ENCODE measurements around the gene CLEC16A.

The CLEC16A gene

GRCh38 chr16:11173426-11173825 lies 229.1 kb downstream of the CLEC16A start:
- FAIRE-seq: no peak
- no peak for TF ChIP-seq POLR2A (IDR thresholded peaks at IDR 0.05; ENCODE audit: low read depth, low read length)

GRCh38 chr16:11174141-11174540 lies 229.8 kb downstream of the CLEC16A start:
- no peak for DNase-seq (ENCODE audit: insufficient read length, low spot score)
- no peak for TF ChIP-seq POLR2A (IDR thresholded peaks at IDR 0.05; ENCODE audit: low read depth, low read length)
- FAIRE-seq: no peak

More at GRCh38 chr16:11173426-11173825, 229.1 kb downstream of the CLEC16A start:
- DNase-seq (ENCODE audit: insufficient read length, low spot score): no peak

GRCh38 chr16:11175106-11175786 lies 230.9 kb downstream of the CLEC16A start:
- no peak for DNase-seq (ENCODE audit: insufficient read length, low spot score)
- no peak for FAIRE-seq
- no peak for TF ChIP-seq POLR2A (IDR thresholded peaks at IDR 0.05; ENCODE audit: low read depth, low read length)

GRCh38 chr16:11175787-11176341 lies 231.5 kb downstream of the CLEC16A start:
- TF ChIP-seq POLR2A (IDR thresholded peaks at IDR 0.05; ENCODE audit: low read depth, low read length): no peak
- no peak for DNase-seq (ENCODE audit: insufficient read length, low spot score)
- FAIRE-seq: no peak

- no peak for DNase-seq (ENCODE audit: insufficient read length, low spot score)
- no peak for FAIRE-seq
- no peak for TF ChIP-seq POLR2A (IDR thresholded peaks at IDR 0.05; ENCODE audit: low read depth, low read length)
Observed at GRCh38 chr16:11177578-11178160, 233.3 kb downstream of the CLEC16A start.

- DNase-seq (ENCODE audit: insufficient read length, low spot score) (no peak), FAIRE-seq (no peak)
- no peak for TF ChIP-seq POLR2A (IDR thresholded peaks at IDR 0.05; ENCODE audit: low read depth, low read length)
Observed at GRCh38 chr16:11178424-11178823, 234.1 kb downstream of the CLEC16A start.

GRCh38 chr16:11179574-11179973 lies 235.2 kb downstream of the CLEC16A start:
- DNase-seq (ENCODE audit: insufficient read length, low spot score) (no peak), FAIRE-seq (no peak)
- TF ChIP-seq POLR2A (IDR thresholded peaks at IDR 0.05; ENCODE audit: low read depth, low read length): no peak

- no peak for DNase-seq (ENCODE audit: insufficient read length, low spot score)
- FAIRE-seq: no peak
- no peak for TF ChIP-seq POLR2A (IDR thresholded peaks at IDR 0.05; ENCODE audit: low read depth, low read length)
Observed at GRCh38 chr16:11180489-11180888, 236.1 kb downstream of the CLEC16A start.

- TF ChIP-seq POLR2A (IDR thresholded peaks at IDR 0.05; ENCODE audit: low read depth, low read length): no peak
- FAIRE-seq (no peak), DNase-seq (ENCODE audit: insufficient read length, low spot score) (no peak)
Observed at GRCh38 chr16:11181242-11181898, 237.0 kb downstream of the CLEC16A start.

- no peak for TF ChIP-seq POLR2A (IDR thresholded peaks at IDR 0.05; ENCODE audit: low read depth, low read length)
- FAIRE-seq (no peak), DNase-seq (ENCODE audit: insufficient read length, low spot score) (no peak)
Observed at GRCh38 chr16:11181899-11182279, 237.5 kb downstream of the CLEC16A start.

GRCh38 chr16:11182411-11182810 lies 238.0 kb downstream of the CLEC16A start:
- TF ChIP-seq POLR2A (IDR thresholded peaks at IDR 0.05; ENCODE audit: low read depth, low read length): no peak
- FAIRE-seq (no peak), DNase-seq (ENCODE audit: insufficient read length, low spot score) (no peak)

- no peak for TF ChIP-seq POLR2A (IDR thresholded peaks at IDR 0.05; ENCODE audit: low read depth, low read length)
- no peak for FAIRE-seq
- DNase-seq (ENCODE audit: insufficient read length, low spot score): no peak
Observed at GRCh38 chr16:11183035-11183812, 238.9 kb downstream of the CLEC16A start.

GRCh38 chr16:11183951-11184350 lies 239.6 kb downstream of the CLEC16A start:
- no peak for FAIRE-seq
- DNase-seq (ENCODE audit: insufficient read length, low spot score): no peak
- no peak for TF ChIP-seq POLR2A (IDR thresholded peaks at IDR 0.05; ENCODE audit: low read depth, low read length)

GRCh38 chr16:11187522-11188023 lies 243.2 kb downstream of the CLEC16A start:
- no peak for FAIRE-seq
- no peak for TF ChIP-seq POLR2A (IDR thresholded peaks at IDR 0.05; ENCODE audit: low read depth, low read length)
- no peak for DNase-seq (ENCODE audit: insufficient read length, low spot score)
